ENCODE results near the gene STARD4.

DNA sequence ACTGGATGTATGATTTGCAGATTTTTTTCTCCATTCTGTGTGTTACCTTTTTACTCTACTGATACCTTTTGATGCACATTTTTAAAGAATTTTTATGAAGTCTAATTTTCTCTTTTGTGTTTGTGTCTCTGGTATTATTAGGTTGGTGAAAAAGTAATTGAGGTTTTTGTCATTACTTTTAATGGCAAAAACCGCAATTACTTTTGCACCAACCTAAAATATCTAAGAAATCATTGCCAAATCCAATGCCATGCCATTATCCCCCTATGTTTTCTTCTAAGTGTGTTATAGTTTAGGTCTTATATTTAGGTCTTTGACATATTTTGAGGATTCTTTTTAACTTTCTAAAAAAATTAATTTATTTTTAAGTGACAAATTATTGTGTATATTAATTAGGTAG is 43.4 kb upstream of the STARD4 start:
- TF ChIP-seq POLR2A (IDR thresholded peaks at IDR 0.05), result no peak
- TF ChIP-seq CTCF (IDR thresholded peaks at IDR 0.05), result no peak

Measured in thyroid gland (tissue), 4 donors.